ENCODE measurements around the gene RCSD1.
"Not testable (repeated sequence)": the region's sequence is repeated elsewhere in the genome, so short reads cannot be mapped to it uniquely, and the experiment has no call there.

RCSD1 gene

DNA sequence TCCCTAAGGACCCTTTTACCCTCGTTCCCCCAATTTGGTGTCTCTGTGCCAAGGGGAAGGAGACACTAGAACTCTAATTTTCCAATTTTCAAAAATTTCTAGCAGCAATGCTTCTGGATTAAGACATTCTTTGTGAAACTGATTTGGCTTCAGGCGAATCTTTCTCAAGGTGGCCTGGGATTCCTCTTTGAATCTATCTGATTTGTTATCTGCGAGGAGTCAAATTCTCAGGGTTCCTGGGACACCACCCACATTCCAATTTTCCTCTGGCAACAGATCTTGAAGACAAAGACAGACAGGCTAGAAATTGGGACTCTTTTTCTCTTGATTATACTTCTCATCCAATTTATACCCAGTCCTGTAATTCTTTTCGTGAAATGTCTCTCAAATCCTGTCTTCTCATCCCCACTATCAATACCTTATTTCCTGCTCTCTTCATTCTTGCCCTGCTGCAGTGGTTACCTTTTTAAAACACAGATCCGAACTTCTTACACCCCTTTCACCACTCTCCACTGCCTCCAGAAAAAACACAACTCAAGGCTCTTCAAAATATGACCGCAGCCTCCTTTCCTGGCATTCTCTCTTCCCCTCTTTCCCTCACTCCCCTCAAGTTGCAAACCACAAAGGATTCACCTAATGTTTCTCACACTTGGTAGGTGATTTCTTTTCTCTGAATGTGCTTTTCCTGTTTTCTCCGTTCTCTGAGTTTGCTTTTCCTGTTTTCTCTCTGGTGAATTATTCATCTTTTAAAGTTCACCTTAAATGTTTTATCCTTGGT is 89.1 kb downstream of the RCSD1 start:
- no peak for DNase-seq

DNA sequence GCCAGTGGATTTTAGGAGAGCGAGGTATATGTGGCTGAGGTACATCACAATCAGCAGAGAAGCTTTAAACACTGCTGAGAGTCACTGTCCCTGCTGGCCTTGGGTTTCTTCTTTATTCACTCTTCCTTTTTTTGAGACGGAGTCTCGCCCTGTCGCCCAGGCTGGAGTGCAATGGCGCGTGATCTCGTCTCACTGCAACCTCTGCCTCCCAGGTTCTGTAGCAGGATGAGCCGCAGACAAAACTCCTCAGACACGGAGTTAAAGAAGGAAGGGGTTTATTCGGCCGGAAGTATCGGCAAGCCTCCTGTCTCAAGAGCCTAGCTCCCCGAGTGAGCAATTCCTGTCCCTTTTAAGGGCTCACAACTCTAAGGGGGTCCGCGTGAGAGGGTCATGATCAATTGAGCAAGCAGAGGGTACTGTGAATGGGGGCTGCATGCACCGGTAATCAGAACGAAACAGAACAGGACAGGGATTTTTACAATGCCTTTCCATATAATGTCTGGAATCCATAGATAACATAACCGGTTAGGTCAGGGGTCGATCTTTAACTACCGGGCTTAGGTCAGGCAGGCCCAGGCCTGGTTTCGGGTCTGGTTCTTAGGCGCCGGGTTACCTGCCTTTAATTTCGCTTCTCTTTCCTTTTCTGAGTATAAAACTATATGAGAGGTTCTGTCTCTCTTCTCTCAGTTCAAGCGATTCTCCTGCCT is 89.8 kb downstream of the RCSD1 start:
- DNase-seq: not testable (repeated sequence)

DNA sequence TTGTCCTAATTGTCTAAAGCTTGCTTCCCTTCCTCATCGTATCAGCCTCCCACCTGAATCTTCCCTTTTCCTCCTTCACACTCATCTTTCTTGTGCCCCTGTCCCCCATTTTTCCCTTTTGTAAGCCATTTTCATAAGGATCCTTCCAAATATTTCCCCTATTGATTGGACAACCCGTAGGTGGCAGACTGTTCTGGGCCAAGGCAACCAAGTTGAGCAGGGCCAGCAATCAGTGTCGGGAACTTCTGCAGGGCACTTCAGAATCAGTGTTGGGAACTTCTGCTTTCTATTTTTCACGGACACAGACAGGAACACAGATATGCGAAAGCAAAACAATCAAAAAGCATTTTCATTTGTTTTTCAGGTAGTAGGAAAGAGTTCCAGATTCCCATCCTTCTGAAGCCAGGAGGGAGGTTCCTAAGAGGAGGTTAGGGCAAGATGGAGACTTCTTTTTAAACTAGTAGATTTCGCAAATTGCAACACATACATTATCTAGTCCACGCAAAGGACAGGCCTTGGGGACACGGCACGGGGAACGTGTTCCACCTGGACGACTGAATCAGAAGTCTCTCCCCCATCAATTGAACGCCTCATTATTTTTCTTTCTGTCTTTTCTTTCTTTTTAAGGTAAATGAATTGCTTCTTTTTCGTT is 91.1 kb downstream of the RCSD1 start:
- DNase-seq: no peak

DNA sequence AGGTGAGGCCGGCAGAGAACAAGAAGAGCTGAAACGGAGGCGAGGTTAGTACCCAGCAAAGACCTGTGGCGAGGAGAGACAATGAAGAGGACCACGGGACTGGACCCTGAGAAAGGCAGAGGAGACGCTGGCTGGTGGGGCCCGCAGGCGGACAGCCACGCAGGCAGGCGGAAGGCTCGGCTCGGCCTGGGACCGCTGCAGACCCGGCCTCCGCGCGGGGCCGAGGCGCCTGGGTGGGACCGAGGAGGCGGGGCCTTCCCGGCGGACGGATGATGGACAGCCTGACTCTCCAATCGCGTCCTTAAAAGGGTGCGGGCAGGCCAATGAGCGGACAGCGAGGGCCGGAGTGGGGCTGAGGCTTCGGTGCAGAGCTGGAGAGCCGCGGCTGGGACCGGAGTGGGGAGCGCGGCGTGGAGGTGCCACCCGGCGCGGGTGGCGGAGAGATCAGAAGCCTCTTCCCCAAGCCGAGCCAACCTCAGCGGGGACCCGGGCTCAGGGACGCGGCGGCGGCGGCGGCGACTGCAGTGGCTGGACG is 91.7 kb downstream of the RCSD1 start, which contains the start of gene MPZL1:
MPZL1 (plus strand) TSS at position 366 of the 535 bp plus-strand sequence. CDS start 170 bp downstream, outside the sequence.
- DNase-seq: peak; percentile 67

DNA sequence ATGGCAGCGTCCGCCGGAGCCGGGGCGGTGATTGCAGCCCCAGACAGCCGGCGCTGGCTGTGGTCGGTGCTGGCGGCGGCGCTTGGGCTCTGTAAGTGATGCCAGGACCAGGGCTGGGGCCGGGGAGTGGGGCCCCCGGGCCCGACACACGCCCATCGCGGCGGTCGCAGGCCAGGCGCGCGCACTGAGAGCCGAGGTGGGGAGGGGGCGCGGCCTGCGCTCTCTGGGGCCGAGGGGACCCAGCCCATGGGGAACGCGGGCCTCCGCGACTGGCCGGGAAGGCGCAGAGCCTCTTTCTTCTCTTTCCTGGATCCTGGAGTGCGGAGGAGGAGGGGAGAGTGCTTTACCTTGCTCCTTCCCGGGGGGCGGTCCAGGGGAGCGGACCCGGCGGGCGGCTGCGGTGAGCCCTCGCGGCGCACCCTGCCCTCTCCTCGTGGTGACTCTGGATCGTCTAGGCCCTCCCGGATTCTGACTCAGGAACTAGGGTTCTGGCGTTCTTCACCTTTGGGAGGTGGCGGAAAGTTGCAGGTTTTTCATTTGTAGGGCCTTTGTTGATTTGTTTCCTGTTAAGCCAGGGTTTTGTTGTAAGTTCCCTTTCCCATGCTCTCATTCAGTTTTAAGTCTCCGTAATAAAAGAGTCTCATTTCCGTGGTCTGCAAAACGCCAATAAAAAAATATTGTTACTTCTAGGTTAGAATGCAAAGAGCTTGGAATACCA is 92.3 kb downstream of the RCSD1 start:
- peak; percentile 30 for DNase-seq

DNA sequence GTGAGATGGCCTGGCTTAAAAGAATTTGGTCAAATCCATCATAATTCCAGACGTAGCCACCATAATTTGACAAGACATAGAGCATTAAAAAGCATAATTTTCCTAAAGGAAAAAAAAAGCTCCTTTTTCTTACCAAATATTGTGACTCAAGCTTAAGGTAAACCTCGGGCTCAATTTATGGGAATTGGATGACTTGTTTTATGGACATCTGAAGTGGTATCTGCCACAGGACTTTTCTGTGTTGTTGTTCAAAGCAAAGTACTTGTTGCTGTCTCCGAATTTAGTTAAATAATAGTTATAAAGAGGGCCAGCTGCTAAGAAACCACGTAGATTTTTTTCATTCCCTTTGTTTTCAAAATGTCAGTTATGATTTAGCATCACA is 92.8 kb downstream of the RCSD1 start:
- no peak for DNase-seq

DNA sequence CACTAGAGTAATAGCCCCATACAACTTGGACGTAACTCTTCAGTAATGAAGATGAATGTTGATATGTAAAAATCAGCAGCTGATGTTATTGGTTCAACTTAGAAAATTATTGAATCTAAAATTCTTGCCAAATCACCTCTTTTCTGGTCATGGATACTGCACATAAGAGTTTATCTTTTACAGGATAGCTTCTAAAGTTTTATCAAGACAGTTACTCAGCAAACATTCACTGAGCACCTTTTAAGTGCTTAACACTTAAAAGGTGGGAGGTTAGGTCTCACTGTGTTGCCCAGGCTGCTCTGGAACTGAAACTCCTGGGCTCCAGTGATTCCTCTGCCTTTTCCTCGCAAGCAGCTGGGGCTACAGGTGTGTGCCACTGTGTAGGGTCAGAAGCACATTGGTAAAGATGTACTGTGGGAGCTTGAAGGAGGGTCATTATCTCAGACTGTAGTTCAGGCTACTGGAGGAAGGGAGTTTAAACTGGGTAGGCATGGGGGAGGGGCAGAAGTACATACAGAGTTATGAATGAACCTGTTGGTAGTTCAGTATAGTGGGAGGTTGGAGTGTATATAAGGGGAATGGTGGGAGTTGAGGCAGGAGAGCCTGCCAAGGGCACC is 93.8 kb downstream of the RCSD1 start:
- DNase-seq: no peak

DNA sequence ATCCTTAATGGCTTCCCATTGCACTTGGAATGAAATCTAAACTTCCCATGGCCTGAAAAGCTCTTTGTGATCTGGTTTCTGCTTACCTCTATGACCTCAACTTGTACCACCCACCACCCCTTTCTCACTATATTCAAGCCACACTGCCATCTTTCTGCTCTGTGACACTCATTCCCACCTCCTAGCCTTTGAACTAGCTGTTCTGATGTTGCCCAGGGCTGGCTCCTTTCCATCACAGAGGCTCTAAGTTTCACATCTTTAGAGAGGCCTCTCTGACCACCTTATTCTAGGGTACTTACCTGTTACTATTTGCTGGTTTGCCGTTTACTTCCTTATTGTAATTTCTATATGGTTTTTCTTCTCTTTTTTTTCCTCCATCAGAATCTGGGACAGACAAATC is 96.0 kb downstream of the RCSD1 start:
- DNase-seq: no peak

DNA sequence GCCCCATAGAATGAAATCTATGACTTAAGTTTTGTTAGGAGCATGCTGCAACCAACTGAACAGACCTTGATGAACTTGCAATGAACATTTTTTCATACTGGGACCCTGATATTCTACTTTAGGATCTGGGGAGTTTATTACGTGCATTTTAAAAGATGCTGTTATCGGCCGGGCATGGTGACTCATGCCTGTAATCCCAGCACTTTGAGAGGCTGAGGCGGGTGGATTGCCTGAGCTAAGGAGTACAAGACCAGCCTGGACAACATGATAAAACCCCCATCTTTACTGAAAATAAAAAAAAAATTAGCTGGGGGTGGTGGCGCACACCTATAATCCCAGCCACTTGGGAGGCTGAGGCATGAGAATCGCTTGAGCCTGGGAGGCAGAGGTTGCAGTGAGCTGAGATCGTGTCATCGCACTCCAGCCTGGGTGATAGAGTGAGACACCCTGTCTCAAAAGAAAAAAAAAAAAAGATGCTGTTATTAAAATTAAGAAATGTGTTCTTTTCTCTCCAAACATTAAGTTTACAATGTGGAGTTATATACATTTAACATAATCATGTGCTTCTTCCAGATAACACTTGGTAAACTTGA is 98.9 kb downstream of the RCSD1 start:
- DNase-seq: no peak

DNA sequence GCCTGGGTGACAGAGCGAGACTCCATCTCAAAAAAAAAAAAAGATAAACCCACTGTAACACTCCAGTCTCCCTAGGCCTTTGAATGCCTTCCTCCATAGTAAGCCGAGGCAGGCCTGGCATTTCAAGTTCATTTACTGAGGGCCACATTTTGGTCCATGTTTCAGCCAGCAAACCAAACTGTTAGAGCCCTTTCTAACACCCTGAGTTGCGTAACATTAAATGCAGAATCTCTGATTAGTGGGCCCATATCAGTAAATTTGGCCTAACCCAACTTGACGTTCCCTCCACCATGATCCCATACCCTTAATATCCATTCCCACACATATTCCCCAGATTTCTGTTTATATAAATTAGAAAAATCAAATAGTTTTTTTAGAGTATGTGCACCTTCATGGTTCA is 104.2 kb downstream of the RCSD1 start:
- DNase-seq: no peak

DNA sequence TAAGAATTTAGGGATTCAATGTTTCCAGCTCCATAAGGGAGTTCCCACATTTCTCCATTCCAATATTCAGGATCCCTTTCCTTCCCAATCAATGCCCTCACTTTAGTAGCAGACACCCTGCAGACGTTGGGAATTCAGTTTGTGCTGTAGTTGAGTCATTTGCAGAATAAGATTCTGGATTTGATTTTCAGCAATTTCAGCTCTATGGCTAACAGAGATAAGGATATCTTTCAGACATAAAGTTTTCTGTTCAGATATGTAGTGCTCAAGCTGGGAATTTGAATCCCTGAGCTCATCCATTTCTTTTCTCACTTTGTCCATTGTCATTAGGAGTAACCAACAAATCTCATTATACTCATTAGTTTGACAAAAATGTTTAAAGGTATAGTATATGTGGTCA is 104.8 kb downstream of the RCSD1 start:
- DNase-seq: no peak

DNA sequence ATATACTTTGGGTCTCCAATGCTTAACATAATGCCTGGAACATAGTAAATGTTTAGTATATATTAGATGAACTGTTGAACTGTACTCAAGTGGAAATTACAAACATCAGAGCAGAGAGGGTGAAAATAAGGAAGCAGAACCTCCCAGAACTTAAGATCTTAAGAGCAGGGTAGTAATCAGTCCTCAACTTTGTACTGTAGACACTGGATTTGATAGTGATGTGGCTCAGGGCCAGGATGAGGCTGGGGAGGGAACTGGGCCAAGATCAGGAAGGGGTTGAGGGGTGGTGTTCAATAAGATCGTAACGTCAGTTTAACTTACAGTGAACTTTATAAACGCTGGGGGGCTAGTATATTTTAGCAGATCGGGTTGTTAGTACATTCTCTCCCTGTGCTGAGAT is 107.1 kb downstream of the RCSD1 start:
- DNase-seq: peak; percentile 72

DNA sequence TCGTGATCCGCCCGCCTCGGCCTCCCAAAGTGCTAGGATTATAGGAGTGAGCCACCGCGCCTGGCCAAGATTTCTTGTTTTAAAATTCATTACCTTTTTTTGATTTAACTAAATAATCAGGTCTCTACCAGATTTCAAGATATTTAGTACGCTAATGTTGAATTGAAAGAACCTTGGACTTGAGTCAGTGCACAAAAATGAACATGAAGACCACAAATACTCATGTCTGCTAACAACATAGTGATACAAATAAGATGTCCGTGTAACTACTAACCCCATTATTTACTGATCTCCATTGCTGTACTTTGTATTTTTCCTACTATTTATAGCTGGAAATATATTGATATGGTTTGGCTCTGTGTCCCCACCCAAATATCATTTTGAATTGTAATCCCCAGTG is 108.1 kb downstream of the RCSD1 start:
- no peak for DNase-seq

DNA sequence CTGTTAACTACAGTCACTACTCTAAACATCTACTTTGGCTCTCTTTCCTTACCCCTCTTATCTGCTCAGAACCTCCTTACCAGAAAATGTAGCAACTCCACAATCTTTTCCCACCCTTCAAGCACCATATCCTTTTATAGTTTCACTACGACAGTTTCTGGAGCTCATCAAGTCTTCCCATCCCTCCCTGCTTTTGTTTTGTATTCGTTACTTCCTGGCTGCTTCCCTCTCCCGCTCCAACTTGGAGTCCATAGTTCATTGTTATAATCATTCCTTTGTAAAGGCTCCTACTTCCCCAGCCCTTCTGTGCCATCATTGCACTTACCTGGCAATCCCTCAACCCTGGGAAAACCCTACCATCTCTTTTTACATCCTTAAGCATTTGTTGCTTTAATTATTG is 109.7 kb downstream of the RCSD1 start:
- DNase-seq: no peak

DNA sequence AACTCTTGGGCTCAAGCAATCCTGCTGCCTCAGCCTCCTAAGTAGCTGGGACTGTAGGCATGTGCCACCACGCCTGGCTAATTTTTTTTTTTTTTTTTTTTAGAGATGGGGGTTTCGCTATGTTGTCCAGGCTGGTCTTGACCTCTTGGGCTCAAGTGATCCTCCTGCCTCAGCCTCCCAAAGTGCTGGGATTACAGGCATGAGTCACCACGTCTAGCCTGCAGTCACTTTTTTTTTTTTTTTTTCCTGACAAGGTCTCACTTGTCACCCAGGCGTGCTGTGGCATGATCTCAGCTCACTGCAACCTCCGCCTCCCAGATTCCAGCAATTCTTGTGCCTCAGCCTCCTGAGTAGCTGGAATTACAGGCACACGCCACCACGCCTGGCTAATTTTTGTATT is 111.1 kb downstream of the RCSD1 start:
- DNase-seq: not testable (repeated sequence)

DNA sequence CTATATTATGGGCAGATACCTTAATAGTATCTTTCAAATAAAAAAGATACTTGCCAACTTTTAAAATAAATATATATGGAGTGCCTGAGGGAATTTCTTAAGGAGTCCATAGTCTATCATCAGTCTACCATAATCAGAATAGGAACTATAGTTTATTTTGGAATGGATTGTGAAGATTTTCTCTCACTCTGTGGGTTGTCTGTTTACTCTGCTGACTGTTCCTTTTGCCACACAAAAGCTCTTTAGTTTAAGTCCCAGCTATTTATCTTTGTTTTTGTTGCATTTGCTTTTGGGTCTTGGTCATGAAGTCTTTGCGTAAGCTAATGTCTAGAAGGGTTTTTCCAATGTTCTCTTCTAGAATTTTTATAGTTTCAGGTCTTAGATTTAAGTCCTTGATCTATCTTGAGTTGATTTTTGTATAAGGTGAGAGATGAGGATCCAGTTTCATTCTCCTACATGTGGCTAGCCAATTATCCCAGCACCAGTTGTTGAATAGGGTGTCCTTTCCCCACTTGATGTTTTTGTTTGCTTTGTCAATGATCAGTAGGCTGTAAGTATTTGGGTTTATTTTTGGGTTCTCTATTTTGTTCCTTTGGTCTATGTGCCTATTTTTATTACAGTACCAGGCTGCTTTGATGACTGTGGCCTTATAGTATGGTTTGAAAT is 112.5 kb downstream of the RCSD1 start:
- DNase-seq: not testable (repeated sequence)

DNA sequence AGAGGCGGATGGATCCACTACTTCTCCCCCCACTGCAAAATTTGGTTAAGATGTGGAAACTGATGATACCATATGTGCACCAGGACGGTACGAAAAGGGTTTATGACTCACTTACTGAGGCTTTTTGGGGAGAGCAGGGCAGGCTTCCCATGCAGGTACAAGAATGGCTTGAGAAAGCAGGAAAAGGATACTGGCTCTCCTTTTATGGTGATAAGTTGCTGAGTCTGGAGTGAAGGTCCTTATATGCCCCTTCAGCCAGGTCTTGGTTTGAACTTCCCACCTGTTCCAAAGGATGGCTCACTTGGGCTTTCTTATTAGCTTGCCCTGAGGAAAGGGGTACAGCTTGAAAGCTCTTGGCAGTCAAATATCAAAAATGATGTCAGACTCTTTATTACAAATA is 114.9 kb downstream of the RCSD1 start:
- no peak for DNase-seq

DNA sequence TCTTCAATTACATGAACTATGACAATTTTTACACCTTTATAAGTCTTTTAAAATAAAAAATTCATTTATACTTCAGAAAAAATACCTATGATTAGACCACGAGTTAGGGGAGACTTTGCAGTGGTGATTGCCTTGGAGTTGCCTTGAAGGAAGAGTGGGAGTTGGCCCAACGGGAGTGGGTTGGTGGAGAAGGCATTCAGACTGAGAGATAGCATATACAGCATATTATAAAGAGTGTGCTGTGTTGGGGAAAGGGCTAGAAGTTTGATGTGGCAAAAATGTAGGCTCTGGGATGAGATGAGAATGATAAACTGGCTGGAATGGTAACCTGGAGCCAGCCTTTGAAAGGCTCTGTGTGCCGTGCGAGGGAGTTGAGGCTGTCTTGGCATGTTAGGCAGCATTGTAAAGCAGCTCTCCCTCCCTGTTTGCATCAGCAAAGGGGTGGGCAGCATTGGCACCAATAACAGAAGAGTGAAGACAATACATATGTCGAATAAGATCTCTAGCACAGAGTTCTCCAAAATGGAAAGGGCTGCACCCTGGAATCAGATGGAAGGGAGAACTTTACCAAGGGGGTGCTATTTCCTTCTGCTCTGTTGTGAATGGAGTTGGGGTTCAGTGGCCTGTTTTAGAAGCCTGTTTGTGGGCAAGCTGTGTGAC is 116.1 kb downstream of the RCSD1 start:
- no peak for DNase-seq

DNA sequence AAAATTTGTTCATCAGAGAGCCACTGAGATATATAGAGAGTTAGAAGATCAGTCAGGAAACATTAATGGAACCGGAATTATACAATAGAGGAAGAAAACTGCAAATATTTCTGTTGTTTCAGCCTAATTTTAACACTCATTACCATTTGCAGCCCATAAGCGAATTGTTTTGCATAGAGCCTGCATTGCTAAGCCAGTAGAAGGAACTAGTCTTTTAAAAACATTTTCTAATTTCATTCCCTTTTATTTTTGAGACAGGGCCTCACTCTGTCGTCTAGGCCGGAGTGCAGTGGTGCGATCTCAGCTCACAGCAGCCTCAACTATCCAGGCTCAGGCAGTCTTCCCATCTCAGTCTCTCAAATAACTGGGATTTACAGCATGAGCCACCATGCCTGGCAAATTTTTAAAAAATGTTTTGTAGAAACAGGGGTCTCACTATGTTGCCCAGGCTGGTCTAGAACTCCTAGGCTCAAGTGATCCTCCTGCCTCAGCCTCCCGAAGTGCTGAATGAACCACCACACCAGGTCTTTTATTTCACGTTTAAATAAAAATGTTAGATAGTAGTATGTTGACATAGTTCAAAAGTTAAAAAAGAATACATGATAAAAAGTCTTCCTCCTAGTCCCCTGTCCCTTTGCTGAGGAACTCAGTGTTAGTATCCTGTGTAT is 117.1 kb downstream of the RCSD1 start:
- DNase-seq: no peak

DNA sequence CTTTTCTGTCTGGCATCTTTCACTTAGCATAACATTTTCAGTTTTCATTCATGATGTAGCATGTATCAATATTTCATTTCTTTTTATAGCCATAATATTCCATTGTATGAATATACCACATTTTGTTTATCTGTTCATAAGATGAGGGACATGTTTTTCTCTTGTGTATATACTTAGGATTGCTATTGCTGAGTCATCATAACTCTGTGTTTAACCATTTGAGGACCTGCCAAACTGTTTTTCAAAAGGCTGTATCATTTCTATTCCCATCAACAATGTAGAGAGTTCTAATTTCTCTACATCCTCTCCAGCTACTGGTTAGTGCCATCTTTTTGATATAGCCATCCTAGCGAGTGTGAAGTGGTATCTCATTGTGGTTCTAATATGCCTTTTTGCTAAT is 118.0 kb downstream of the RCSD1 start:
- no peak for DNase-seq

All from DMS79 (cell line).